Prostate gland (tissue), 2 donors: ENCODE data around the gene KCNJ15.

Source experiments
- CTCF ChIP-seq, 4 experiments: fragments of 200-600 bp in 2 of 4; fragments of 450-650 bp in 2 of 4; sonication (generic) in 2 of 4; IDR thresholded peaks; 1 replicate in 3 of 4; 2 replicates in 1 of 4; pipeline ENCODE4 v1.5.1; 2016 to 2019; ENCODE audit warnings: antibody characterized with exemption in 4 of 4, mild to moderate bottlenecking in 2 of 4, moderate library complexity in 2 of 4
- POLR2AphosphoS5 ChIP-seq: sonication (generic); formaldehyde crosslinking; IDR thresholded peaks from one replicate; pipeline ENCODE4 v1.6.1; 2017; ENCODE audit warnings: antibody characterized with exemption

GRCh38 chr21:38311765-38312164, 55.0 kb downstream of the KCNJ15 start:
- TF ChIP-seq CTCF (IDR thresholded peaks at IDR 0.05) = no peak
- TF ChIP-seq POLR2AphosphoS5 = no peak
